Cardiac muscle cell (in vitro differentiated cells and primary cell): Measurements from ENCODE around the gene ALG9. TPM values are rescaled to one million over a fixed set of nuclear protein-coding genes. Genes with fewer than 3 reads are reported as not detected.

Source experiments
- DNase-seq, 2 donors: peaks; one replicate each; pipeline versions ENCODE4 v3.0.0 to v3.0.0-alpha.2; 2010 to 2017; ENCODE audit warnings: low read depth in 1 of 2, low spot score in 1 of 2
- H3K27ac ChIP-seq: fragments of 200-600 bp; sonication (generic); 2 replicates; pipeline ENCODE4 v1.5.1; 2016
- H3K27me3 ChIP-seq: fragments of 200-600 bp; sonication (generic); 2 replicates; pipeline ENCODE4 v1.6.0; 2016; ENCODE audit warnings: control low read depth
- H3K36me3 ChIP-seq: fragments of 200-600 bp; sonication (generic); 2 replicates; pipeline ENCODE4 v1.5.1; 2016; ENCODE audit warnings: control low read depth
- H3K4me1 ChIP-seq: fragments of 200-600 bp; sonication (generic); 2 replicates; pipeline ENCODE4 v1.8.1; 2017; ENCODE audit warnings: low read depth, mild to moderate bottlenecking, mixed run types
- H3K4me3 ChIP-seq: fragments of 200-600 bp; sonication (generic); 2 replicates; pipeline ENCODE4 v1.5.1; 2016; ENCODE audit warnings: mild to moderate bottlenecking
- H3K9me3 ChIP-seq: fragments of 200-600 bp; sonication (generic); 2 replicates; pipeline ENCODE4 v1.5.1; 2017; ENCODE audit warnings: low read depth, mild to moderate bottlenecking, control low read depth
- CTCF ChIP-seq: IDR thresholded peaks from 2 replicates; pipeline ENCODE4 v1.5.1; 2012; ENCODE audit warnings: low read depth, mild to moderate bottlenecking, low read length
- polyA plus RNA-seq: library from polyadenylated mRNA; unstranded; fragments of >200 nt; fragmentation: Nextera tagmentation; extraction: Ambion mirVana; gene quantifications from 2 replicates; pipeline ENCODE4 v1.2.1, GENCODE V29; 2016
- total RNA-seq: library from RNA; depleted of rRNA; stranded (reverse); fragments of >200 nt; gene quantifications from 2 replicates; pipeline ENCODE4 v1.2.3, GENCODE V29; 2016

ALG9 gene
- total and polyA plus RNA-seq, 2 experiments from 2014 or later, result 32.8 to 49.9 TPM

- no peaks in the 10 kb centered on the region for H3K27me3 ChIP-seq
- peaks cover 13% of the 10 kb centered on the region for H3K36me3 ChIP-seq
- no peak for DNase-seq
- TF ChIP-seq CTCF, result no peak
- H3K27ac ChIP-seq, result no peak overlapping the region
- H3K4me1 ChIP-seq, result no peaks in the 10 kb centered on the region
- H3K4me3 ChIP-seq, result peak overlapping the region; percentile 59
- H3K9me3 ChIP-seq, result no peaks in the 10 kb centered on the region
Measured at GRCh38 chr11:111764621-111765020, 106.8 kb downstream of the ALG9 start.

GRCh38 chr11:111762981-111763643 is 108.3 kb downstream of the ALG9 start:
- no peaks in the 10 kb centered on the region for H3K4me1 ChIP-seq
- H3K27ac ChIP-seq, result no peak overlapping the region
- no peaks in the 10 kb centered on the region for H3K27me3 ChIP-seq
- DNase-seq, result peak in 1 of 2 donors; percentile 29
- no peaks in the 10 kb centered on the region for H3K9me3 ChIP-seq
- TF ChIP-seq CTCF, result peak; percentile 21
- H3K4me3 ChIP-seq, result no peak overlapping the region
- peaks cover 24% of the 10 kb centered on the region for H3K36me3 ChIP-seq

GRCh38 chr11:111762526-111762925 is 108.9 kb downstream of the ALG9 start:
- Histone ChIP-seq H3K9me3 (no peaks in the 10 kb centered on the region), H3K4me3 (no peak overlapping the region), H3K4me1 (no peaks in the 10 kb centered on the region), H3K27ac (no peak overlapping the region), H3K27me3 (no peaks in the 10 kb centered on the region), H3K36me3 (peaks cover 24% of the 10 kb centered on the region)
- no peak for TF ChIP-seq CTCF
- DNase-seq, result no peak

GRCh38 chr11:111761036-111761435 is 110.3 kb downstream of the ALG9 start:
- Histone ChIP-seq H3K27me3 (no peaks in the 10 kb centered on the region), H3K9me3 (no peaks in the 10 kb centered on the region), H3K4me3 (no peak overlapping the region), H3K27ac (no peak overlapping the region), H3K36me3 (peaks cover 24% of the 10 kb centered on the region), H3K4me1 (no peaks in the 10 kb centered on the region)
- no peak for TF ChIP-seq CTCF
- no peak for DNase-seq

- no peak for TF ChIP-seq CTCF
- Histone ChIP-seq H3K27ac (no peak overlapping the region), H3K27me3 (no peaks in the 10 kb centered on the region), H3K4me1 (no peaks in the 10 kb centered on the region), H3K4me3 (no peak overlapping the region), H3K36me3 (peaks cover 28% of the 10 kb centered on the region), H3K9me3 (no peaks in the 10 kb centered on the region)
- DNase-seq, result no peak
Measured at GRCh38 chr11:111759778-111760407, 111.5 kb downstream of the ALG9 start.
